Measurements from ENCODE around the gene CNPY1. TPM values are rescaled to one million over a fixed set of nuclear protein-coding genes. Genes with fewer than 3 reads are reported as not detected.

The CNPY1 gene
- total RNA-seq, 2 donors from 2014 or later = 0.33 TPM; not detected in 1

DNA sequence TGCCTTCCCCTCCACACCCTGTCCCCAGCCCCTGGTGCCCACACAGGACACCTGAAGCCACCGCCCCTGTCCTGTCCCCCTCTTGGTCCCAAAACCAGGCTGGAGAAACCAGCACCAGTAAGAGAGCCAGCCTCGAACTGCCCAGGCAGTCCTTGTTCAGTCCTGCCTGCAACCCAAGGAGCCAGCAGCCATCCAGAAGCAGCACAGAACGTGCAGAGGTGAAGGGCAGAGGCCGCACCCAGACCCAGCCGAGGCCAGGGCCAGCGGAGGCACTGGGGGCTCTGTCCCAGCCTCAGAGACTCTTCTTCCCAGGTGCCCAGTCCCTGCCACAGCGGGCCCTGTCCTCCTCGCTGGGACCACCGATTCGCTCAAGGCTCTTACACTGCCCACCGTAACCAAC lies 23.3 kb upstream of the CNPY1 start:
- H3K36me3 ChIP-seq (ENCODE audit: control insufficient read depth, insufficient read depth, low read length) = no peaks in the 10 kb centered on the region
- H3K27me3 ChIP-seq (ENCODE audit: control insufficient read depth, insufficient read depth, low read length, poor library complexity, severe bottlenecking) = no peaks in the 10 kb centered on the region
- no peaks in the 10 kb centered on the region for H3K9me3 ChIP-seq (ENCODE audit: control insufficient read depth, low read length)
- WGBS, 2 experiments (ENCODE audit: insufficient coverage in 1 of 2, insufficient read length in 1 of 2) = 91 to 93% methylated on average over 10 to 11 of the region's 11 CpGs
- DNase-seq = no peak
- Mint-ChIP-seq H3K27ac (peak overlapping the region; percentile 16), H3K36me3 (ENCODE audit: low read depth) (no peaks in the 10 kb centered on the region), H3K4me3 (no peak overlapping the region), H3K27me3 (ENCODE audit: insufficient read depth) (peaks cover 4% of the 10 kb centered on the region), H3K9me3 (no peaks in the 10 kb centered on the region), H3K4me1 (no peaks in the 10 kb centered on the region)
- H3K4me3 ChIP-seq (ENCODE audit: low read length) = no peak overlapping the region
- no peak overlapping the region for H3K27ac ChIP-seq (ENCODE audit: low read depth, low read length)
- no peaks in the 10 kb centered on the region for H3K4me1 ChIP-seq (ENCODE audit: control insufficient read depth, insufficient read depth, low read length)
- TF ChIP-seq, protein P1, sequence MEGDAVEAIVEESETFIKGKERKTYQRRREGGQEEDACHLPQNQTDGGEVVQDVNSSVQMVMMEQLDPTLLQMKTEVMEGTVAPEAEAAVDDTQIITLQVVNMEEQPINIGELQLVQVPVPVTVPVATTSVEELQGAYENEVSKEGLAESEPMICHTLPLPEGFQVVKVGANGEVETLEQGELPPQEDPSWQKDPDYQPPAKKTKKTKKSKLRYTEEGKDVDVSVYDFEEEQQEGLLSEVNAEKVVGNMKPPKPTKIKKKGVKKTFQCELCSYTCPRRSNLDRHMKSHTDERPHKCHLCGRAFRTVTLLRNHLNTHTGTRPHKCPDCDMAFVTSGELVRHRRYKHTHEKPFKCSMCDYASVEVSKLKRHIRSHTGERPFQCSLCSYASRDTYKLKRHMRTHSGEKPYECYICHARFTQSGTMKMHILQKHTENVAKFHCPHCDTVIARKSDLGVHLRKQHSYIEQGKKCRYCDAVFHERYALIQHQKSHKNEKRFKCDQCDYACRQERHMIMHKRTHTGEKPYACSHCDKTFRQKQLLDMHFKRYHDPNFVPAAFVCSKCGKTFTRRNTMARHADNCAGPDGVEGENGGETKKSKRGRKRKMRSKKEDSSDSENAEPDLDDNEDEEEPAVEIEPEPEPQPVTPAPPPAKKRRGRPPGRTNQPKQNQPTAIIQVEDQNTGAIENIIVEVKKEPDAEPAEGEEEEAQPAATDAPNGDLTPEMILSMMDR (conservative IDR thresholded peaks at IDR 0.05) = no peak
- H3K9ac ChIP-seq (ENCODE audit: extremely low read depth, low read length, poor library complexity, severe bottlenecking) = no peak overlapping the region

DNA sequence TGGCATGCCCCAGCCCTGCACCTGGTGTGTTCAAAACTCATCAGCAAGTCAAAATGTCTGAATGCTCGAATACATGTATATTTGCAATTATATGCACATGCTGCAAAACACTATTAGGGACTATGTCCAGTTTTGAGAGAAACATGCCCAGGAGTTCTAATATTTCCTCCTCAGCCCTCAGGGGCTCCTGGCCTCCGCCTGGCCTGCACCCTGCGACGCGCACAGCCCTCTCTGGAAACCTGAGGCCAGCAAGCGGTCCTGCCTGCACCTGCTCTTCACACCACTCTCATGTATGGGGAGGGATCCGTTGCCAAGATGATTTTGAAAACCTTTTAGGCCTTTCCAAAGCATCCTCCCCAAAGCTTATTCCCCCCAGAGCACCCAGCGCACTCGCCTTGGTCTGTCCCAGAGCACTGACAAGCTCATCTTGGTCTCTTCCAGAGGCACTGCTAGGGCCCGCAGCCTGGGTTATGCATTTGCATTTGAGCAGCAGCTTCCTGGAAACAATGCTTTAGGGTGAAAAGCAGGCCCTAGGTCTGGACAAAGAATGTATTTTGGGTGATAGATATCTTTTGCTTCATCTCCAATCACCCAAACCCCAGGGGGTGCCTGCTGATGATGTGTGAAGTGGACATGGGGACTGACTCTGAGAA lies 22.6 kb upstream of the CNPY1 start:
- Histone ChIP-seq H3K27ac (ENCODE audit: low read depth, low read length) (no peak overlapping the region), H3K27me3 (ENCODE audit: control insufficient read depth, insufficient read depth, low read length, poor library complexity, severe bottlenecking) (no peaks in the 10 kb centered on the region), H3K36me3 (ENCODE audit: control insufficient read depth, insufficient read depth, low read length) (no peaks in the 10 kb centered on the region), H3K9me3 (ENCODE audit: control insufficient read depth, low read length) (no peaks in the 10 kb centered on the region), H3K4me3 (ENCODE audit: low read length) (no peak overlapping the region), H3K4me1 (ENCODE audit: control insufficient read depth, insufficient read depth, low read length) (no peaks in the 10 kb centered on the region), H3K9ac (ENCODE audit: extremely low read depth, low read length, poor library complexity, severe bottlenecking) (no peak overlapping the region)
- Mint-ChIP-seq H3K27me3 (ENCODE audit: insufficient read depth) (peaks cover 4% of the 10 kb centered on the region), H3K4me3 (no peak overlapping the region), H3K36me3 (ENCODE audit: low read depth) (no peaks in the 10 kb centered on the region), H3K9me3 (no peaks in the 10 kb centered on the region), H3K4me1 (no peaks in the 10 kb centered on the region), H3K27ac (no peak overlapping the region)
- 81 to 94% methylated on average over 8 to 10 of the region's 10 CpGs for WGBS, 2 experiments (ENCODE audit: insufficient coverage in 1 of 2, insufficient read length in 1 of 2)
- TF ChIP-seq, protein P1 (conservative IDR thresholded peaks at IDR 0.05) = no peak
- no peak for DNase-seq

DNA sequence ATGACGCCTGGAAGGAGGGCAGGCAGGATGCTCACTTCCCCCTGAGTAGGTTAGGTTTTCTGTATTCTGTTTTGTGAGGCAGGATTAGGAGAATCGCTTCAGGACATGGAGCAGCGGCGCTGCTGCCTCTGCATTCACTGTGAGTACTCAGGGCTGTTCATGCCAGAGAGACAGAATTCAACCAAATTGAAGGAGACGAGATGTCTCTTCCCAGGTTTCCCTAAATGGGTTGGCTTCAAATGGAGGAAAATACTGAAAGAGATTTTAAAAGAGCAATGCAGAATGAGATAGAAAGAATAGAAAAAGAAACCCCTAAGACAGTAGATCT lies 21.9 kb upstream of the CNPY1 start:
- no peak overlapping the region for H3K27ac ChIP-seq (ENCODE audit: low read depth, low read length)
- TF ChIP-seq, protein P1 (conservative IDR thresholded peaks at IDR 0.05) = no peak
- no peaks in the 10 kb centered on the region for H3K9me3 ChIP-seq (ENCODE audit: control insufficient read depth, low read length)
- no peak overlapping the region for H3K9ac ChIP-seq (ENCODE audit: extremely low read depth, low read length, poor library complexity, severe bottlenecking)
- Mint-ChIP-seq H3K9me3 (no peaks in the 10 kb centered on the region), H3K27ac (no peak overlapping the region), H3K4me1 (no peaks in the 10 kb centered on the region), H3K36me3 (ENCODE audit: low read depth) (no peaks in the 10 kb centered on the region), H3K27me3 (ENCODE audit: insufficient read depth) (peaks cover 4% of the 10 kb centered on the region), H3K4me3 (no peak overlapping the region)
- no peak for DNase-seq
- H3K4me3 ChIP-seq (ENCODE audit: low read length) = no peak overlapping the region
- no peaks in the 10 kb centered on the region for H3K27me3 ChIP-seq (ENCODE audit: control insufficient read depth, insufficient read depth, low read length, poor library complexity, severe bottlenecking)
- 84 to 100% methylated on average over 1 to 5 of the region's 5 CpGs for whole genome bisulfite sequencing, 2 experiments (ENCODE audit: insufficient coverage in 1 of 2, insufficient read length in 1 of 2)
- H3K4me1 ChIP-seq (ENCODE audit: control insufficient read depth, insufficient read depth, low read length) = no peaks in the 10 kb centered on the region
- H3K36me3 ChIP-seq (ENCODE audit: control insufficient read depth, insufficient read depth, low read length) = no peaks in the 10 kb centered on the region
